Measurements from ENCODE around the gene TTC9. TPM values are rescaled to one million over a fixed set of nuclear protein-coding genes. Genes with fewer than 3 reads are reported as not detected.

TTC9 gene
- total and polyA plus RNA-seq, 10 of the 15 experiments (the other 5 are each of a cell fraction or from before 2014, with no cell fraction given) = 0.87 to 15.8 (median 7.8) TPM

GRCh38 chr14:70707138-70708038, 65.7 kb downstream of the TTC9 start (continued):
- TF ChIP-seq USF2 (IDR thresholded peaks at IDR 0.05; ENCODE audit: borderline replicate concordance, low read depth, low read length) (no peak), SUZ12 (IDR thresholded peaks at IDR 0.05; ENCODE audit: unreplicated experiment) (no peak), LARP7 (IDR thresholded peaks at IDR 0.05) (no peak), CREM (IDR thresholded peaks at IDR 0.05; ENCODE audit: low read depth) (peak; percentile 51; the same call in 1 of the 2 replicates), RUNX3 (IDR thresholded peaks at IDR 0.05; ENCODE audit: low read length) (peak; percentile 92), CBFB (IDR thresholded peaks at IDR 0.05; ENCODE audit: low read depth) (0 out of 2 replicates have a peak, but pooled peaks have one; percentile 35), POU2F2 (IDR thresholded peaks at IDR 0.05; ENCODE audit: borderline replicate concordance, low read depth, low read length) (no peak), BCLAF1 (IDR thresholded peaks at IDR 0.05) (no peak), WRNIP1 (IDR thresholded peaks at IDR 0.05; ENCODE audit: borderline replicate concordance, low read depth, low read length) (0 out of 2 replicates have a peak, but pooled peaks have one; percentile 34), ELK1 (IDR thresholded peaks at IDR 0.05; ENCODE audit: low read depth, low read length) (no peak), SP1 (IDR thresholded peaks at IDR 0.05; ENCODE audit: low read depth, low read length) (no peak), SMAD5 (IDR thresholded peaks at IDR 0.05; ENCODE audit: low read depth) (no peak), REST (IDR thresholded peaks at IDR 0.05; ENCODE audit: low read depth, low read length) (no peak), CHD4 (IDR thresholded peaks at IDR 0.05) (no peak), FOS (IDR thresholded peaks at IDR 0.05; ENCODE audit: borderline replicate concordance, extremely low read depth, insufficient read length) (no peak), MEF2A (IDR thresholded peaks at IDR 0.05; ENCODE audit: insufficient read depth, low read depth, low read length) (peak; percentile 40; the same call in 1 of the 2 replicates), SUPT20H (IDR thresholded peaks at IDR 0.05; ENCODE audit: borderline replicate concordance, control insufficient read depth, low read depth, low read length) (no peak), SMARCA5 (IDR thresholded peaks at IDR 0.05) (peak; percentile 49; the same call in 1 of the 2 replicates)

Measured in GM12878 (cell line).